ENCODE data around the gene RBM44. TPM values are rescaled to one million over a fixed set of nuclear protein-coding genes. Genes with fewer than 3 reads are reported as not detected.
"Not testable (repeated sequence)": the region's sequence is repeated elsewhere in the genome, so short reads cannot be mapped to it uniquely, and the experiment has no call there.

Gene RBM44
- total RNA-seq, 1 donor from 2014 or later, result 0.41 TPM

DNA sequence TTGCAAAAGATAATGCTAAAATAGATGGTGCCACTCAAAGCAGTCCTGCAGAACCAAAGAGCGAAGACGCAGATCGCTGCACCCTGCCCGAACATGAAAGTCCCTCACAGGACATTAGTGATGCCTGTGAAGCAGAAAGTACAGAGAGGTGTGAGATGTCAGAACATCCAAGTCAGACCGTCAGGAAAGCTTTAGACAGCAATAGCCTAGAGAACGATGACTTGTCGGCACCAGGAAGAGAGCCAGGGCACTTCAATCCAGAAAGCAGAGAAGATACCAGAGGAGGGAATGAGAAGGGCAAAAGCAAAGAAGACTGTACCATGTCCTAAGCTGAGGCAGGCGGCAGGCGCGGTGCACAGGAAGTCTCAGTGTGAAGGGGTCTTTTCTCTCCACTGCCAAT, 34.8 kb upstream of the RBM44 start:
- Mint-ChIP-seq H3K4me1 (ENCODE audit: unreplicated experiment) (no peaks in the 10 kb centered on the region), H3K4me3 (no peak overlapping the region), H3K27ac (no peak overlapping the region), H3K9me3 (no peaks in the 10 kb centered on the region), H3K36me3 (peaks cover 22% of the 10 kb centered on the region), H3K27me3 (no peaks in the 10 kb centered on the region)
- no peak for DNase-seq (ENCODE audit: extremely low spot score, unreplicated experiment)
- TF ChIP-seq, protein P1, sequence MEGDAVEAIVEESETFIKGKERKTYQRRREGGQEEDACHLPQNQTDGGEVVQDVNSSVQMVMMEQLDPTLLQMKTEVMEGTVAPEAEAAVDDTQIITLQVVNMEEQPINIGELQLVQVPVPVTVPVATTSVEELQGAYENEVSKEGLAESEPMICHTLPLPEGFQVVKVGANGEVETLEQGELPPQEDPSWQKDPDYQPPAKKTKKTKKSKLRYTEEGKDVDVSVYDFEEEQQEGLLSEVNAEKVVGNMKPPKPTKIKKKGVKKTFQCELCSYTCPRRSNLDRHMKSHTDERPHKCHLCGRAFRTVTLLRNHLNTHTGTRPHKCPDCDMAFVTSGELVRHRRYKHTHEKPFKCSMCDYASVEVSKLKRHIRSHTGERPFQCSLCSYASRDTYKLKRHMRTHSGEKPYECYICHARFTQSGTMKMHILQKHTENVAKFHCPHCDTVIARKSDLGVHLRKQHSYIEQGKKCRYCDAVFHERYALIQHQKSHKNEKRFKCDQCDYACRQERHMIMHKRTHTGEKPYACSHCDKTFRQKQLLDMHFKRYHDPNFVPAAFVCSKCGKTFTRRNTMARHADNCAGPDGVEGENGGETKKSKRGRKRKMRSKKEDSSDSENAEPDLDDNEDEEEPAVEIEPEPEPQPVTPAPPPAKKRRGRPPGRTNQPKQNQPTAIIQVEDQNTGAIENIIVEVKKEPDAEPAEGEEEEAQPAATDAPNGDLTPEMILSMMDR (conservative IDR thresholded peaks at IDR 0.05), result no peak

DNA sequence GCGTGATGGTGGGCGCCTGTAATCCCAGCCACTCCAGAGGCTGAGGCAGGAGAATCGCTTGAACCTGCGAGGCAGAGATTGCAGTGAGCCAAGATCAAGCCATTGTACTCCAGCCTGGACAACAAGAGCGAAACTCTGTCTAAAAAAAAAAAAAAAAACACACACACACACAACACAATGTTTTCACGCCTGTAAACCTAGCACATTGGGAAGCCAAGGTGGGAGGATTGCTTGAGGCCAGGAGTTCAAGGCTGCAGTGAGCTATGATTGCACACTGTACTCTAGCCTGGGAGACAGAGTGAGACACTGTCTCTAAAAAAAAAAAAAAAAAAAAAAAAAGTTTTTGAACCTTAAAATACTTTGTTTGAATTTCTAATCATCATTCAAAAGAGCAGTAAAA, 33.5 kb upstream of the RBM44 start:
- not testable (repeated sequence) for DNase-seq (ENCODE audit: extremely low spot score, unreplicated experiment); H3K4me1 Mint-ChIP-seq (ENCODE audit: unreplicated experiment); H3K27ac Mint-ChIP-seq; H3K4me3 Mint-ChIP-seq; H3K27me3 Mint-ChIP-seq; H3K9me3 Mint-ChIP-seq
- peaks cover 20% of the 10 kb centered on the region for H3K36me3 Mint-ChIP-seq

DNA sequence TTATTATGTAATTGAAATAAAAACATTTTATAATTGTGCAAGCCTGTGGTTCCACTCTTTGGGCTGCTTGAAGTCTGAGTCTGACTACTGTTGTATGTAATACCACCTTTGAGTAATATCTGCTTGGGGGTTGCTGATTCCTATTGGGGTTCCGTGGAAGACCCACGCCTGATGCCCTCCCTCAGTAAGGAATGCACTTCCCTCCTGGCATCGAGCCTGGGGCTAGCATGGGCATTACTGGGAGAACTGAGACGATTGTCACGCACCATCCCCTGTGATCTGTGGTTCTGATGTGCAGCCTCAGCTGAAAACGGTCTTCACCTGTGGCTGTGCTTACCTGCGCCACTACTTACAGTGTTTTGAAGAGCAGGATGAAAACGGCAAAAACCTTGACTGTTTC, 32.7 kb upstream of the RBM44 start:
- no peaks in the 10 kb centered on the region for H3K4me1 Mint-ChIP-seq (ENCODE audit: unreplicated experiment)
- TF ChIP-seq, protein P1 (conservative IDR thresholded peaks at IDR 0.05), result no peak
- H3K36me3 Mint-ChIP-seq, result peaks cover 21% of the 10 kb centered on the region
- H3K27me3 Mint-ChIP-seq, result no peaks in the 10 kb centered on the region
- H3K4me3 Mint-ChIP-seq, result no peak overlapping the region
- H3K27ac Mint-ChIP-seq, result no peak overlapping the region
- no peak for DNase-seq (ENCODE audit: extremely low spot score, unreplicated experiment)
- no peaks in the 10 kb centered on the region for H3K9me3 Mint-ChIP-seq

DNA sequence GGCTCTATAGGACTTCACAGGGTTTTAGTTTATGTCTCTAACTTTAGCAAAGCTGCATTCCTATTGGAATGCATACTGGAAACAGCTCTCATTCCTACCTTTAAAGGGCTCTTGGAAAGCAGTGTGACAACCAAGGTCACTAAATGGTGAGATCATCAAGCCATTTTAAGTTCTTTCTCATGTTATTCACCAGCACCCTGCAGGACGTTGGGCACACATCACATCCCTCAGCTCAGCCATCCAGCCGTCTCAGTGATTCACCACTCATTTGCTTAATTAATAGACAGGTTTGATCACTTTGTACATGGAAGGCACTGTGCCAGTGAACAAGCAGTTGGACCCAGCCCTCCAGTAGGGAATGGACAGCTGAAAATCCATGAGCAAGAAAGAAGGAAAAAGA, 32.2 kb upstream of the RBM44 start:
- Mint-ChIP-seq H3K36me3 (peaks cover 22% of the 10 kb centered on the region), H3K27ac (no peak overlapping the region), H3K4me1 (ENCODE audit: unreplicated experiment) (no peaks in the 10 kb centered on the region), H3K4me3 (no peak overlapping the region), H3K9me3 (no peaks in the 10 kb centered on the region), H3K27me3 (no peaks in the 10 kb centered on the region)
- TF ChIP-seq, protein P1 (conservative IDR thresholded peaks at IDR 0.05), result no peak
- DNase-seq (ENCODE audit: extremely low spot score, unreplicated experiment), result no peak

DNA sequence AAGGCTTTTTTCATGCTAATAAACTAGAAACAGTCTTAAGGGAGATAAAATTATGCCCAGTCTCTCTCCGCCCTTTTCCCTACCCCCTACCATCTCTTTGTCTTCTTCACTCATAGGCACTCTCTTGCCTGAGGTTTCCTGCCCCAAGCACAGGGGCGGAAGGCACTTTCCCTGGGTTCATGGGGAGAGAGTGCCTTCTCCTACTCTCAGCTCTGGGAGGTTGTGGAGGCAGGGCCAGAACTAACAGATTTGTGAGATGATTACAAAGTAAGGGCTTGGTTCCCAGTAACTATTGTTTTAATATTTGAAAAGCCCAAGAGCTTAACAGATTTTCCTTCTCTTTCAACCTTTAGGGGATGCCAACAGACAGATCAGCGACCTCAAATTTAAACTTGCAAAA, 26.1 kb upstream of the RBM44 start:
- no peak for DNase-seq (ENCODE audit: extremely low spot score, unreplicated experiment)
- H3K4me1 Mint-ChIP-seq (ENCODE audit: unreplicated experiment), result peaks cover 10% of the 10 kb centered on the region
- H3K27ac Mint-ChIP-seq, result no peak overlapping the region
- peaks cover 2% of the 10 kb centered on the region for H3K9me3 Mint-ChIP-seq
- H3K27me3 Mint-ChIP-seq, result no peaks in the 10 kb centered on the region
- no peak overlapping the region for H3K4me3 Mint-ChIP-seq
- TF ChIP-seq, protein P1 (conservative IDR thresholded peaks at IDR 0.05), result no peak
- peaks cover 27% of the 10 kb centered on the region for H3K36me3 Mint-ChIP-seq

DNA sequence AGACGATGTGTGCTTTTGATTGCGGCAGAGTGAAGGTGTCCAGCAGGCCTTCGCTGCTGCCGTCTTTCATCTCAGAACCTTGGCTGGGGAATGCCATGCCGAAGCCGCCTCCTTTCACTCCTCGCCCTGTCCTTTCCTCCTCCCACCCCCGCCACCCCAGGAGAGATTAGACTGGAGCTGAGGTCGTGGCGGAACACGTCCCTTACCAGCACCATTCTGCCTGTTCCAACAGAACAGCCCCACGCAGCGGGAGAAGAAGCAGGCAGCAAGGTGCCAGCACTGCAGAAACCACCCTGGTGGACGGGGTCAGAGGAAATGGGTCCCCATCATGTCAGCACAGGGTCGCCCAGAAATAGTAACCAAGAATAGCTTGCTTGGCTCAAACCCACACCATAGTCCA, 24.8 kb upstream of the RBM44 start:
- no peak overlapping the region for H3K27ac Mint-ChIP-seq

More for the DNA sequence above, 24.8 kb upstream of the RBM44 start:
- Mint-ChIP-seq H3K4me3 (no peak overlapping the region), H3K4me1 (ENCODE audit: unreplicated experiment) (peaks cover 10% of the 10 kb centered on the region), H3K27me3 (no peaks in the 10 kb centered on the region), H3K36me3 (peaks cover 33% of the 10 kb centered on the region), H3K9me3 (peaks cover 4% of the 10 kb centered on the region)
- DNase-seq (ENCODE audit: extremely low spot score, unreplicated experiment), result no peak
- TF ChIP-seq, protein P1 (conservative IDR thresholded peaks at IDR 0.05), result no peak

Data from type B pancreatic cell (in vitro differentiated cells).